Naive thymus-derived CD8-positive, alpha-beta T cell (primary cell): ENCODE data around the gene CCSER1. TPM values are rescaled to one million over a fixed set of nuclear protein-coding genes. Genes with fewer than 3 reads are reported as not detected.
"Not testable (repeated sequence)": the region's sequence is repeated elsewhere in the genome, so short reads cannot be mapped to it uniquely, and the experiment has no call there.

Experiments
- ATAC-seq, 2 donors: fragments of 150-1000 bp; cut with Tn5 transposase in 1 of 2; sonication (Bioruptor Pico), chemical (Tn5 transposase) in 1 of 2; 1 replicate in 1 of 2; 2 replicates in 1 of 2; pipeline ENCODE4 v1.10.0; 2021; ENCODE audit warnings: mild to moderate bottlenecking in 2 of 2, moderate library complexity in 2 of 2
- POLR2A ChIA-PET: fragments of 350-600 bp; sonication (Branson Sonifier 250); formaldehyde crosslinking; loops from one replicate; lab custom pipeline; 2021; ENCODE audit warnings: antibody characterized with exemption; lab: Charles Lee
- DNase-seq, 10 donors: peaks; one replicate each; pipeline versions ENCODE4 v3.0.0 to v3.0.0-alpha.2; 2020 to 2022
- H3K27ac Mint-ChIP-seq, 10 donors: one replicate each; pipeline ENCODE4 v1.8.0; 2020 to 2022; ENCODE audit warnings: mild to moderate bottlenecking in 10 of 10, mixed read lengths in 10 of 10, moderate library complexity in 4 of 10, inconsistent platforms in 1 of 10
- H3K27me3 Mint-ChIP-seq, 5 donors: one replicate each; pipeline ENCODE4 v1.8.0; 2021 to 2022; ENCODE audit warnings: mixed read lengths in 5 of 5
- H3K36me3 Mint-ChIP-seq, 3 donors: one replicate each; pipeline ENCODE4 v1.8.0; 2020 to 2022; ENCODE audit warnings: mixed read lengths in 3 of 3, mild to moderate bottlenecking in 2 of 3, inconsistent platforms in 1 of 3
- H3K4me1 Mint-ChIP-seq, 4 donors: one replicate each; pipeline ENCODE4 v1.8.0; 2021 to 2022; ENCODE audit warnings: mixed read lengths in 4 of 4
- H3K4me3 Mint-ChIP-seq, 10 donors: one replicate each; pipeline ENCODE4 v1.8.0; 2020 to 2022; ENCODE audit warnings: mild to moderate bottlenecking in 10 of 10, mixed read lengths in 10 of 10, moderate library complexity in 6 of 10, inconsistent platforms in 1 of 10
- H3K9me3 Mint-ChIP-seq, 9 donors: one replicate each; pipeline ENCODE4 v1.8.0; 2020 to 2022; ENCODE audit warnings: mixed read lengths in 9 of 9, mild to moderate bottlenecking in 3 of 9, inconsistent platforms in 1 of 9, moderate library complexity in 1 of 9
- polyA plus RNA-seq, 3 donors: library from polyadenylated mRNA; unstranded; fragments of 300-500 nt; fragmentation: Illumina TruSeq; gene quantifications; one replicate each; pipeline ENCODE4 v1.2.3, GENCODE V29; 2021
- total RNA-seq, 8 experiments: library from RNA in 2 of 8; stranded (reverse) in 2 of 8; gene quantifications; one replicate each; pipeline ENCODE4 v1.2.3 and lab custom pipeline; 2021 to 2026

The CCSER1 gene
- total and polyA plus RNA-seq, 5 experiments from 2014 or later, result 0.19 to 0.47 TPM; not detected in 3

GRCh38 chr4:90393215-90393614 is 266.0 kb downstream of the CCSER1 start:
- Mint-ChIP-seq H3K27ac (no peak overlapping the region), H3K36me3 (no peaks in the 10 kb centered on the region)
- POLR2A ChIA-PET, result no interaction called here

GRCh38 chr4:90403781-90404180 is 276.6 kb downstream of the CCSER1 start:
- Mint-ChIP-seq H3K27ac (no peak overlapping the region), H3K4me1 (no peaks in the 10 kb centered on the region), H3K9me3 (peaks cover 0 to 19% (median 10%) of the 10 kb centered on the region in 9 donors), H3K4me3 (no peak overlapping the region), H3K36me3 (peaks cover 0 to 7% (median 0%) of the 10 kb centered on the region in 3 donors), H3K27me3 (no peaks in the 10 kb centered on the region)
- POLR2A ChIA-PET, result no interaction called here
- ATAC-seq (no peak), DNase-seq (no peak)

More at GRCh38 chr4:90393215-90393614, 266.0 kb downstream of the CCSER1 start:
- DNase-seq, result no peak
- ATAC-seq, result no peak
- H3K9me3 Mint-ChIP-seq, result peaks cover 0 to 7% (median 0%) of the 10 kb centered on the region in 9 donors
- H3K4me3 Mint-ChIP-seq, result no peak overlapping the region
- H3K4me1 Mint-ChIP-seq, result no peaks in the 10 kb centered on the region
- no peaks in the 10 kb centered on the region for H3K27me3 Mint-ChIP-seq

GRCh38 chr4:90407897-90408296 is 280.7 kb downstream of the CCSER1 start:
- ATAC-seq, H3K27me3 Mint-ChIP-seq, DNase-seq, POLR2A ChIA-PET, H3K4me1 Mint-ChIP-seq, H3K36me3 Mint-ChIP-seq, H3K4me3 Mint-ChIP-seq, H3K27ac Mint-ChIP-seq: not testable (repeated sequence)
- H3K9me3 Mint-ChIP-seq, result peaks cover 0 to 42% (median 18%) of the 10 kb centered on the region in 9 donors

DNA sequence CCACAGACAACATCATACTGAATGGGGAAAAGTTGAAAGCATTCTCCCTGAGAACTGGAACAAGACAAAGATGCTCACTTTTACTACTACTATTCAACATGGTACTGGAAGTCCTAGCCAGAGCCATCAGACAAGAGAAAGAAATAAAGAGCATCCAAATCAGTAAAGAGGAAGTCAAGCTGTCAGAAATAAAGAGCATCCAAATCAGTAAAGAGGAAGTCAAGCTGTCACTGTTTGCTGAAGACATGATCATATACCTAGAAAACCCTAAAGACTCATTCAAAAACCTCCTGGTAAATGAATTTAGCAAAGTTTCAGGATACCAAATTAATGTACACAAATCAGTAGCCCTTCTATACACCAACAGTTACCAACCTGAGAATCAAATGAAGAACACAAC is 285.6 kb downstream of the CCSER1 start:
- H3K27me3 Mint-ChIP-seq, H3K4me1 Mint-ChIP-seq, H3K27ac Mint-ChIP-seq, H3K4me3 Mint-ChIP-seq, POLR2A ChIA-PET, ATAC-seq, DNase-seq, H3K36me3 Mint-ChIP-seq: not testable (repeated sequence)
- peaks cover 0 to 28% (median 9%) of the 10 kb centered on the region in 9 donors for H3K9me3 Mint-ChIP-seq

DNA sequence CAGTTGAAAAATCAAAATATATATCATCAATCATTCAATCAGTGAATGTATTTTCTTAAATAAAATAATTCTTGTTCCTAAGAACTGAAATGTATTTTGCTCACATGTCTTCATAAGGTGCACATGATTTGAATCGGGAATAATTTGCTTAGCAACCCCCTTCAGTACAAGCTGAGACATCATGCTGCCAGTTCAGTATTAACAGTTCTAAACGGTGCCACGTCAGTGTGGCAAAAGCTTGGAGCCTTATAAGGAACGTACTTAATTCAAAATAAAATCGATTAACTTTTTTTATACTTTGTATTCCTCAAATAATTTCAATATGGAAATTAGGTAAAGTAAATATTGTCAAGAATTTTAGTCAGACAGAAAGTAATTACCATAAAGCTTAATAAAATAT is 287.9 kb downstream of the CCSER1 start:
- POLR2A ChIA-PET, result no interaction called here
- DNase-seq (no peak), ATAC-seq (no peak)
- Mint-ChIP-seq H3K9me3 (peaks cover 0 to 10% (median 4%) of the 10 kb centered on the region in 9 donors), H3K4me1 (no peaks in the 10 kb centered on the region), H3K27me3 (no peaks in the 10 kb centered on the region), H3K36me3 (no peaks in the 10 kb centered on the region), H3K27ac (no peak overlapping the region), H3K4me3 (no peak overlapping the region)

DNA sequence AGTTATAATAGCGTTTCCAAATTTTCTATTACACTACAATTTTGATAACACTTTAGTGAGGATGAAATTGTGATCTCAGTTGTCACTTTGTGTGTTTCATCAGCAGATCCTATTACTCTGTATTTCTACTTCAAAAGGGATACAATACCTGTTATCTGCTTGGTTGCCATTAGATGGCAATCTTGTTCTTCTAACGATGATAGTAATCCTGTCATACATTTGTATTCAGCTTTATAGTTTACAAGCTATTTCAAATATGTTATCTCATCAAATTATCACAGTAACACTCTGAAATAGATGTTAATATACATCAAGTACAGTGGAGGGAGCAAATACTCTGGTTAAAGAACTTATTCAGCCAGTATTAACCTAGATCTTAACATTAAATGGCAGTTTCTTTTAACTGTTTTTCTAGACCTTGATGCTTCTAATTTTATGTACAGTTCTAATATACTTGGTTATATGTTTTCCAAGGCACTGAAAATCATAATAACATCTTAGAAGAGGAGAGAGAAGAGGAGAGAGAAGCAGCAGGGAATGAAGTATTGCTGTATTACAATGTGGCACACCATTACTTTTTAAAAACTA is 292.0 kb downstream of the CCSER1 start:
- Mint-ChIP-seq H3K9me3 (peaks cover 0 to 3% (median 0%) of the 10 kb centered on the region in 9 donors), H3K27ac (no peak overlapping the region), H3K36me3 (no peaks in the 10 kb centered on the region), H3K4me1 (no peaks in the 10 kb centered on the region), H3K27me3 (no peaks in the 10 kb centered on the region), H3K4me3 (no peak overlapping the region)
- DNase-seq, result no peak
- ATAC-seq, result no peak
- POLR2A ChIA-PET, result no interaction called here

GRCh38 chr4:90421161-90421560 is 294.0 kb downstream of the CCSER1 start:
- POLR2A ChIA-PET, result no interaction called here
- Mint-ChIP-seq H3K27ac (no peak overlapping the region), H3K27me3 (no peaks in the 10 kb centered on the region), H3K9me3 (peaks cover 0 to 3% (median 0%) of the 10 kb centered on the region in 9 donors), H3K4me1 (no peaks in the 10 kb centered on the region), H3K36me3 (no peaks in the 10 kb centered on the region), H3K4me3 (no peak overlapping the region)
- DNase-seq (no peak), ATAC-seq (no peak)

GRCh38 chr4:90425893-90426292 is 298.7 kb downstream of the CCSER1 start:
- no peak overlapping the region for H3K27ac Mint-ChIP-seq

DNA sequence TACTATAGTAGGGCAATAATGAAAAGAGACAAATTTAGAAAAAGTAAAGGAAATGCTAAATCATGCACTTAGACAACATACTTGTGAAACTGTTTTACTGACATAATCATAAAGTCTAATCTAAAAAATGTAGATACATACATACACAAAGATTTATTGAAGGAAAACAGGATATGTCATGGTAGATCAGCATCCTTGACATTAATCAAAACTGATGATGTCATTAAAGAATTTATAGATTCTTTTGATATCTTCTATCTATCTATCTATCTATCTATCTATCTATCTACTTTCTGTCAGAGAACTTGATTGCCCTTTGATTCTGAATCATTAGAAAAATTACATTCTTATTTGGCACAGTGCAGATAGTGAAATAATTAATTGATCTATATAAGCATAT is 311.3 kb downstream of the CCSER1 start:
- Mint-ChIP-seq H3K9me3 (peaks cover 0 to 12% (median 0%) of the 10 kb centered on the region in 9 donors), H3K27ac (no peak overlapping the region), H3K27me3 (no peaks in the 10 kb centered on the region), H3K4me1 (no peaks in the 10 kb centered on the region), H3K4me3 (no peak overlapping the region), H3K36me3 (no peaks in the 10 kb centered on the region)
- POLR2A ChIA-PET, result no interaction called here
- ATAC-seq (no peak), DNase-seq (no peak)

More at GRCh38 chr4:90425893-90426292, 298.7 kb downstream of the CCSER1 start:
- H3K4me1 Mint-ChIP-seq, result no peaks in the 10 kb centered on the region
- H3K4me3 Mint-ChIP-seq, result no peak overlapping the region
- H3K36me3 Mint-ChIP-seq, result no peaks in the 10 kb centered on the region
- no peaks in the 10 kb centered on the region for H3K27me3 Mint-ChIP-seq
- POLR2A ChIA-PET, result no interaction called here
- H3K9me3 Mint-ChIP-seq, result peaks cover 0 to 3% (median 0%) of the 10 kb centered on the region in 9 donors
- DNase-seq, result no peak
- ATAC-seq, result no peak

DNA sequence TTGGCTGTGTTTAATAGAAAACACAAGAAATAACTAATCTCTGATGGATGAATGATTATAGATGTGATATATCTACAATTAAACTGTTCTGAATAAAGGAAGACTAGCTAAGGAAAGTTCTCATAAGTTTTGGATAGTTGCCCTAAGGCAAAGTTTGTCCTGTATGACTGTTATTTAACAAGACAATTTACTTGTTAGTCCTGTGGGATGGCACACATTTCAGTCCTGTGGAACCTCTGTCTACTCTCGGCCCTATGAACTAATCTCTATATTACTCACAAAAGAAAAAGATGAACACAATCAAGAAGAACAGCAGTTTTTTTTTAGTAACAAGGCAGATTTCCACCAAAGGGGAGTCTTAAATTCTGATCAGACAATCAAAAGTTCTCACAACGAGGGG is 314.6 kb downstream of the CCSER1 start:
- no peak for ATAC-seq
- H3K4me1 Mint-ChIP-seq, result no peaks in the 10 kb centered on the region
- no peak for DNase-seq
- POLR2A ChIA-PET, result no interaction called here
- no peaks in the 10 kb centered on the region for H3K36me3 Mint-ChIP-seq
- H3K9me3 Mint-ChIP-seq, result peaks cover 0 to 12% (median 0%) of the 10 kb centered on the region in 9 donors
- H3K4me3 Mint-ChIP-seq, result no peak overlapping the region
- H3K27me3 Mint-ChIP-seq, result no peaks in the 10 kb centered on the region
- no peak overlapping the region for H3K27ac Mint-ChIP-seq

- no peak for DNase-seq
- Mint-ChIP-seq H3K27ac (no peak overlapping the region), H3K4me3 (no peak overlapping the region), H3K36me3 (no peaks in the 10 kb centered on the region), H3K4me1 (no peaks in the 10 kb centered on the region), H3K9me3 (peaks cover 0 to 12% (median 0%) of the 10 kb centered on the region in 9 donors), H3K27me3 (no peaks in the 10 kb centered on the region)
- POLR2A ChIA-PET, result no interaction called here
- ATAC-seq, result no peak
Observed at GRCh38 chr4:90442619-90443018, 315.4 kb downstream of the CCSER1 start.

GRCh38 chr4:90443231-90443630 is 316.0 kb downstream of the CCSER1 start:
- DNase-seq, result no peak
- H3K4me1 Mint-ChIP-seq, result no peaks in the 10 kb centered on the region
- no peaks in the 10 kb centered on the region for H3K27me3 Mint-ChIP-seq
- POLR2A ChIA-PET, result no interaction called here
- peaks cover 0 to 12% (median 0%) of the 10 kb centered on the region in 9 donors for H3K9me3 Mint-ChIP-seq
- no peaks in the 10 kb centered on the region for H3K36me3 Mint-ChIP-seq
- H3K27ac Mint-ChIP-seq, result no peak overlapping the region
- H3K4me3 Mint-ChIP-seq, result no peak overlapping the region
- no peak for ATAC-seq

DNA sequence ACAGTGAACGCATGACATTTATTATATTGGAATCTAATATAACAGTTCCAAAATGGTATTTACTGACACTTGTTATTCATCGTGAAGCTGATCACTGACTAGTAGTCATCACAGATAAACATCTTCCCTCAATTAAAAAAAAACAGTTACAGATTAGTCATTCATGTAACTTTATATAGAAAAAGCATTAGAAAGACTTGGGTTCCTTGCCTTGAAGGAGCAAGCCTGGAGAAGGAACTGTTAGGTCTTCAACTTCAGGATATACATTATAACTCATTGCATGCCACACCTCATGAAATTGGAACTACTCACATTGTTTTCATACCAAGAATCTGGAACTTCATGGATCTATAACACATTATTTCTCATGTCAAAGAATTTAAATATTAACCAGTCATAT is 317.7 kb downstream of the CCSER1 start:
- no peak overlapping the region for H3K27ac Mint-ChIP-seq
- no peaks in the 10 kb centered on the region for H3K36me3 Mint-ChIP-seq
- H3K9me3 Mint-ChIP-seq, result peaks cover 0 to 14% (median 0%) of the 10 kb centered on the region in 9 donors
- DNase-seq, result no peak
- H3K4me3 Mint-ChIP-seq, result no peak overlapping the region
- no peaks in the 10 kb centered on the region for H3K4me1 Mint-ChIP-seq
- no peak for ATAC-seq
- POLR2A ChIA-PET, result no interaction called here
- no peaks in the 10 kb centered on the region for H3K27me3 Mint-ChIP-seq

- ATAC-seq (no peak), DNase-seq (no peak)
- H3K4me3 Mint-ChIP-seq, result no peak overlapping the region
- POLR2A ChIA-PET, result no interaction called here
- H3K4me1 Mint-ChIP-seq, result no peaks in the 10 kb centered on the region
- H3K27me3 Mint-ChIP-seq, result no peaks in the 10 kb centered on the region
- H3K36me3 Mint-ChIP-seq, result no peaks in the 10 kb centered on the region
- H3K9me3 Mint-ChIP-seq, result peaks cover 0 to 19% (median 0%) of the 10 kb centered on the region in 9 donors
- no peak overlapping the region for H3K27ac Mint-ChIP-seq
Observed at GRCh38 chr4:90445380-90445779, 318.2 kb downstream of the CCSER1 start.
